ENCODE results near the gene CAD. TPM values are rescaled to one million over a fixed set of nuclear protein-coding genes. Genes with fewer than 3 reads are reported as not detected.

The CAD gene
- total RNA-seq, 1 donor from 2014 or later = 38.5 TPM

DNA sequence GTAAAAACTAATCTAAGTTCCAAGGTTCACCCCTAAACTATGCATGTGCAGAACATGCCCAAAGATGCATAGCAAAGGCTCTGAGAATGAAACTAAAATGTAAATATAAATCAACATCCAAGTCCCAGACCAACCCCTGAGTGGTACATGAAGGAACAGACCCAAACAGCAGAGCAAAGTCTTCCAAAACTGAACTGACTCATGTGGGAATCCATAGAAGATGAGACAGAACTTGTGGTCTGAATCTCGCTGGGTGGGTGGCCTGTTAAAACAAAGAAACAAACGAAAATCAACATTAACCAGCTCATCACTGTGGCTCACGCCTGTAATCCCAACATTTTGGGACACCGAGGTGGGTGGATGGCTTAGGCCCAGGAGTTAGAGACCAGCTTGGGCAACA, 34.8 kb upstream of the CAD start:
- Mint-ChIP-seq H3K36me3 (ENCODE audit: unreplicated experiment) (no peaks in the 10 kb centered on the region), H3K9me3 (ENCODE audit: unreplicated experiment) (no peaks in the 10 kb centered on the region), H3K4me1 (ENCODE audit: low read depth, unreplicated experiment) (peaks cover 3% of the 10 kb centered on the region), H3K27ac (ENCODE audit: unreplicated experiment) (no peak overlapping the region), H3K27me3 (ENCODE audit: unreplicated experiment) (peaks cover 5% of the 10 kb centered on the region), H3K4me3 (ENCODE audit: unreplicated experiment) (no peak overlapping the region)
- DNase-seq = no peak
- TF ChIP-seq, protein P1, sequence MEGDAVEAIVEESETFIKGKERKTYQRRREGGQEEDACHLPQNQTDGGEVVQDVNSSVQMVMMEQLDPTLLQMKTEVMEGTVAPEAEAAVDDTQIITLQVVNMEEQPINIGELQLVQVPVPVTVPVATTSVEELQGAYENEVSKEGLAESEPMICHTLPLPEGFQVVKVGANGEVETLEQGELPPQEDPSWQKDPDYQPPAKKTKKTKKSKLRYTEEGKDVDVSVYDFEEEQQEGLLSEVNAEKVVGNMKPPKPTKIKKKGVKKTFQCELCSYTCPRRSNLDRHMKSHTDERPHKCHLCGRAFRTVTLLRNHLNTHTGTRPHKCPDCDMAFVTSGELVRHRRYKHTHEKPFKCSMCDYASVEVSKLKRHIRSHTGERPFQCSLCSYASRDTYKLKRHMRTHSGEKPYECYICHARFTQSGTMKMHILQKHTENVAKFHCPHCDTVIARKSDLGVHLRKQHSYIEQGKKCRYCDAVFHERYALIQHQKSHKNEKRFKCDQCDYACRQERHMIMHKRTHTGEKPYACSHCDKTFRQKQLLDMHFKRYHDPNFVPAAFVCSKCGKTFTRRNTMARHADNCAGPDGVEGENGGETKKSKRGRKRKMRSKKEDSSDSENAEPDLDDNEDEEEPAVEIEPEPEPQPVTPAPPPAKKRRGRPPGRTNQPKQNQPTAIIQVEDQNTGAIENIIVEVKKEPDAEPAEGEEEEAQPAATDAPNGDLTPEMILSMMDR (IDR thresholded peaks at IDR 0.05; ENCODE audit: partially characterized antibody, unreplicated experiment) = no peak

DNA sequence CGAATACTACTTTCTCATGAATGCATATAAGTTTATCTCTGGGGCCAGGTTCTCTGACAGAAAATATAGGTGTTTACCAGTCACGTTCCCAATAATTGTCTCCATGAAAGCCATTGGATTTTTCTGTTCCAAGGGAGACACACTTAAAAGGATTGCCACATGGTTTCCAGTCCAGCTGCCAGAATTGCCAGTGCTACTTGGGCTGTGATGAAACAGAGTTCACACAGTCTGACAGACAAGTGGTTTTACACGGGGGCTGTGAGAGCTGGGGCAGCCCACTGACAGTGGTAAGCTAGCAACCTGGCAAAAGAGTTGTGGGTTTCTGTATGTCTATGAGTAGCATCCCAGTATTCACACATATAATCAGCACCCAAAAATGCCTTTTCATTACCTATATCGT, 33.1 kb upstream of the CAD start:
- Mint-ChIP-seq H3K4me1 (ENCODE audit: low read depth, unreplicated experiment) (peaks cover 3% of the 10 kb centered on the region), H3K36me3 (ENCODE audit: unreplicated experiment) (no peaks in the 10 kb centered on the region), H3K9me3 (ENCODE audit: unreplicated experiment) (no peaks in the 10 kb centered on the region), H3K27ac (ENCODE audit: unreplicated experiment) (no peak overlapping the region), H3K4me3 (ENCODE audit: unreplicated experiment) (no peak overlapping the region), H3K27me3 (ENCODE audit: unreplicated experiment) (peaks cover 2% of the 10 kb centered on the region)
- DNase-seq = no peak
- TF ChIP-seq, protein P1 (IDR thresholded peaks at IDR 0.05; ENCODE audit: partially characterized antibody, unreplicated experiment) = no peak

DNA sequence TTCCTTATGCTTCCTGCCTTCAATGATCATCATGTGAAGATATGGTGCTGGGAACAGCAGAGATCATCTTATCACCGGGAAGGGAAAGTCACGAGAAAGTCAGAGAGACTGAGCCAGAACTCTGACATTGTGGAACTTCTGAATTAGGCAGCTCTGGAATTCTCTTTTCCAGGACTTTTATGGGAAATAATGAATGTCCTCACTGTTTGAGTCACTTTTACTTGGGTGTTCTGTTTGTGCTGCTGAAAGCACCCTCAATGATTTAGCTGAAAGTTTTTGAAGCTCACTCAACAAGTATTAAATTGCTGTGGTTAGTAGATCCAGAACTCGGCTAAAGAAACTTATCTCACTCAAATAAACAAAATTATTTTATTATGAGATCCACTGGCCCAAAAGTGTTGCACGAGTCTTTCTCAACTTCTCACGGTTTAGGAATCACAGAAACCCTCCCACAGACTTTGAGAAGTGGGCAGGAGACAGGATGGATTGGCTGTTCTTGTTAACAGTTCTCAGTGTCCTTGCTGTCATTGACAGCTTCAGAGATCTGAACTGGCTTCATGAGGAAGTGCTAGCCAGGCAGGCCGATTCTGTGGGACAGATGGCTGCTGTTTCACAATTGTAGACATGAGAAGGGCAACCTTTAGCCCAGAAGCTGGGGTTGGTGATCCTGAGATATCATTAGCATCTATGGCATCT, 31.7 kb upstream of the CAD start:
- Mint-ChIP-seq H3K4me1 (ENCODE audit: low read depth, unreplicated experiment) (peaks cover 3% of the 10 kb centered on the region), H3K27me3 (ENCODE audit: unreplicated experiment) (peaks cover 2% of the 10 kb centered on the region), H3K36me3 (ENCODE audit: unreplicated experiment) (no peaks in the 10 kb centered on the region), H3K27ac (ENCODE audit: unreplicated experiment) (no peak overlapping the region), H3K4me3 (ENCODE audit: unreplicated experiment) (no peak overlapping the region), H3K9me3 (ENCODE audit: unreplicated experiment) (no peaks in the 10 kb centered on the region)
- TF ChIP-seq, protein P1 (IDR thresholded peaks at IDR 0.05; ENCODE audit: partially characterized antibody, unreplicated experiment) = no peak
- DNase-seq = no peak

DNA sequence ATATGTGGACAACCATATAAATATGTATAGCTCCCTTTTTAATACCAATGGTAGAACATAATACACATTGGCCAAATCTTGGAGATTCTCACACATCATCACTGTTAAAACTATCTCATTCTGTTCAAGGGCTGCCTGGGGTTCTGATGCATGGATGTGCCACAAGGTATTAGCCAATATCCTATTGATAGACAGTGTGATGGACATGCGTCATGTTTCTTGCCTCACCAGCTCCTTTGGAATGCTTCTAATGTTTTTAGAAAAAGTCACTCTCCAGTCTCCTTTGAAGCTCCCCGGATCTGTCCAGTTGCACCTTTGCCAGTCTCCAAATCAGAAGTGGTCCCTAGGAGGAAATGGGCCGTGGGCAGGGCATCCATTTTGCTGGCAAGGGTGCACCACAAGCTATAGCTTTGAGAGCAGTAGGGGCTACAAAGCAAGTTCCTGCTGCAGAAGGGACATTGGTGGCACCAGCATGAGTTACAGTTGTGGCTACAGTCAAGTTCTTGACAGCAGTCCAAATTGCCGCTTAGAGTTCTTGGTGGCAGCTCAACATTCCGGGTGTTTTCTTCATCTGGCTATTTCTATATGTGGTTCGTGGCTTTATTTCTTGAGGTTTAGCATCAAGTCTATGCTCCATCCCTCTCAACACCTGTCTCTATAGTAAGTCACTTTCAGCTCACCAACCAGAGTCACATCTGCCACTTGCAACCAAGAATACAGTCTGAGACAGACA, 30.4 kb upstream of the CAD start:
- H3K4me3 Mint-ChIP-seq (ENCODE audit: unreplicated experiment) = no peak overlapping the region
- TF ChIP-seq, protein P1 (IDR thresholded peaks at IDR 0.05; ENCODE audit: partially characterized antibody, unreplicated experiment) = no peak
- no peak for DNase-seq
- no peaks in the 10 kb centered on the region for H3K9me3 Mint-ChIP-seq (ENCODE audit: unreplicated experiment)
- peaks cover 3% of the 10 kb centered on the region for H3K4me1 Mint-ChIP-seq (ENCODE audit: low read depth, unreplicated experiment)
- H3K27me3 Mint-ChIP-seq (ENCODE audit: unreplicated experiment) = no peaks in the 10 kb centered on the region
- H3K27ac Mint-ChIP-seq (ENCODE audit: unreplicated experiment) = no peak overlapping the region
- no peaks in the 10 kb centered on the region for H3K36me3 Mint-ChIP-seq (ENCODE audit: unreplicated experiment)

DNA sequence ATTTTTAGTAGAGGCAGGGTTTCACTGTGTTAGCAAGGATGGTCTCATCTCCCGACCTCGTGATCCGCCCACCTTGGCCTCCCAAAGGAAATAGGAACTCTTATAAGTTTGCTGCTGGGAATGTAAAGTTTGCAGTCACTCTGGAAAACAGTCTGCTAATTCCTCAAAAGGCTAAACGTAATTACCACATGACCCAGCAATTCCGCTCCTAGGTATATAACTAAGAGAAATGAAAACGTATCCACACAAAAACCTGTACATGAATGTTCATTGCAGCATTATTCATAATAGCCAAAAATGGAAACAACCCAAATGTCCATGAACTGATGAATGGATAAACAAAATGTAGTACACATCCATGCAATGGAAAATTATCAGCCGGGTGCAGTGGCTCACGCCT, 27.2 kb upstream of the CAD start:
- no peak for DNase-seq
- no peaks in the 10 kb centered on the region for H3K9me3 Mint-ChIP-seq (ENCODE audit: unreplicated experiment)
- no peaks in the 10 kb centered on the region for H3K4me1 Mint-ChIP-seq (ENCODE audit: low read depth, unreplicated experiment)
- TF ChIP-seq, protein P1 (IDR thresholded peaks at IDR 0.05; ENCODE audit: partially characterized antibody, unreplicated experiment) = no peak
- no peaks in the 10 kb centered on the region for H3K36me3 Mint-ChIP-seq (ENCODE audit: unreplicated experiment)
- no peak overlapping the region for H3K27ac Mint-ChIP-seq (ENCODE audit: unreplicated experiment)
- H3K4me3 Mint-ChIP-seq (ENCODE audit: unreplicated experiment) = no peak overlapping the region
- no peaks in the 10 kb centered on the region for H3K27me3 Mint-ChIP-seq (ENCODE audit: unreplicated experiment)
